Astrocyte of the hippocampus (primary cell): ENCODE measurements around the gene PPP2R5C.
A peak's percentile ranks its signal among the peaks of the same experiment; 100 is the strongest.

ENCODE experiments used
- DNase-seq: peaks from one replicate; pipeline ENCODE4 v3.0.0; 2011; ENCODE audit warnings: low read depth, low spot score

The PPP2R5C gene

DNA sequence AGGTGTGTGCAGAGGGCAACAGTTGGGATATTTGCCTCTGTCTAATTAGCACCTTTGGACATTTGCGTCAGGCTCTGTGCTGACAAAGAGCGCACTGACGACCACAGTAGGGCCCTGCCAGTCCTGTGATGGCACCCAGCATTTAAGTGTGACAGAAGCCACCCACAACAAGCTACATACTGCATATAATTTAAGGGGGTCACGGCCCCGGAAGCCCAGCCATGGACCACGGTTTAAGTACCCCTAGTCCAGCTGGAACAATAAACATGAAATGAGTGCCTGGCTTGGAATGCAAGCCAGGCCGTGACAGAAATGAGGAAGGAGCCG, 186.0 kb downstream of the PPP2R5C start:
- DNase-seq = no peak

- DNase-seq = peak; percentile 100
These were observed 186.6 kb downstream of the PPP2R5C start for GRCh38 chr14:101947904-101948665.

DNA sequence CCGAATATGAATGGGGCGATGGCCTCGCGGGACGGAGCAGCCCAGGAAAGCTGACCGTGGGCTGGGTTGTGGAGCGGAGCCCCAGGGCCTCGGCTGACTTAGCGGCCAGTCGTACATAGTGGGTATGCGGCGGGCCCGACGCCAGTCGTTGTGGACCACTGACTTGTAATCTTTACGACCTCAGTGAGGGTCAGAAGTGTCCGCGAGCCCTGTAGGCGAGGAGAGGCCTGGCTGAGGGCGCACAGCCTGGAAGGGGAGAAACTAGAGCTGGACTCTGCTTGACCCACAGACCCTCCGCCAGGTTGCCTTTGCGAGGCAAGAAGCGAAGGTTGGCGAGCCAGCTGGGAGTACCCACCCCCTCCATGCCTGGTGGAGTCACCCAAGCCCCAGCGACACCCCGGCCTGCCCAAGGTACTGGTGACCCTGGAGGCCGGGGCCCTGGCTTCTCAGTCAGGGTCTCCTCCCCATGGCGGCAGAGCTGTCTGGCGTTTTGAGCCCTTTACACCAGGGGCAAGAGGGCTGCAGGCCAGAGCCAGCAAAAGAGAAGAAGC, 187.2 kb downstream of the PPP2R5C start:
- no peak for DNase-seq

DNA sequence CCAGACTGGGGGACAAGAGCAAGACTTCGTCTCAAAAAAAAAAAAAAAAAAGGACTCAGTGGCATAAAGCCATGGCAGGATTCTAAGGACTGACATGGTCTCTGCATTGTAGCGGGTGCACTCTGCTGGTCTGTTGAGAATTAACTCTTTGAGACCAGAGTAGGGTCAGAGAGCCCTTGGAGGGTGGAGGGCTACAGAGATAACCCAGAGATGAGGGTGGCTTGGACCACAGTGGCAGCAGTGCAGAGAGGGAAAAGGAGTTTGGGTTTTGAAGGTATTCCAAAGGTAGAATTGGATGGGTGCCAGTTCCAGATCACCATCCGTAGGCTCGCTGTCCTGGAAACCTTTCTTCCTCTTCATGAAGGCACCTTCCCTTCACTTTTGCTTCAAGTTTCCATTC, 188.6 kb downstream of the PPP2R5C start:
- no peak for DNase-seq

DNA sequence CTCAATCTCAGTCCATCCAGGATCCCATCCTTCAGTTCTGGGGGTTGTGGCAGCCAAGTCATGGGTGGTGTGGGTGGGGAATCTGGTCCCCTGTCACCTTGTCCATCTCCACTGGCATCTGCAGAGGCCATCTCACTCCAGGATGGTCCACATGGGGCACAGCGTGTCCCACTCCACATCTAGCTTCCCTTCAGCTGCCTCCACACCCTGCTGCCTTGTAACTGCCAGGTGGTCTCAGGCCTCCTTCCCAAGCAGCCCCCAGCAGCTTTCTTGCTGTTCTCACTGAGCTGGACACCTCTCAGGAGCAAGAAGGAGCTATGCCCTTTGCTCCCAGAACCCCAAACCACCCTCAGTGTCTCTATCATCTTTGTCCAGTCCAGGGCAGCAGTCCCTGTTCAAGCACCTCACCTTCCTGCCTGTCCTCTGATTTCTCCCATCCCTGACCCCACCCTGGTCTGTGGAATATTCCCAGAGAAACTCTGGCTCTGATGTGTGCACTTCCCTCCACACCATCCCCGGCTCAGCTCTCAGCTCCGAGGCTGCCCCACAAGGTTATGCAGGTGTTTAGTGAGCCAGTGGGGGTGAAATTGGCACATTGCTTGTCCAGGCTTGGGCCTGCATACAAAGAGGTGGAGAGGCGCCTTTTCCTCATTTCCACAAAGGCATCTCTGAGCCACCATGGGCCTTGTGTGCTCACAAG, 189.2 kb downstream of the PPP2R5C start:
- DNase-seq = no peak

GRCh38 chr14:101953151-101953550, 191.6 kb downstream of the PPP2R5C start:
- no peak for DNase-seq

- no peak for DNase-seq
These were observed 193.0 kb downstream of the PPP2R5C start for GRCh38 chr14:101954501-101954900.

- DNase-seq = no peak
These were observed 194.2 kb downstream of the PPP2R5C start for GRCh38 chr14:101955695-101956161.

DNA sequence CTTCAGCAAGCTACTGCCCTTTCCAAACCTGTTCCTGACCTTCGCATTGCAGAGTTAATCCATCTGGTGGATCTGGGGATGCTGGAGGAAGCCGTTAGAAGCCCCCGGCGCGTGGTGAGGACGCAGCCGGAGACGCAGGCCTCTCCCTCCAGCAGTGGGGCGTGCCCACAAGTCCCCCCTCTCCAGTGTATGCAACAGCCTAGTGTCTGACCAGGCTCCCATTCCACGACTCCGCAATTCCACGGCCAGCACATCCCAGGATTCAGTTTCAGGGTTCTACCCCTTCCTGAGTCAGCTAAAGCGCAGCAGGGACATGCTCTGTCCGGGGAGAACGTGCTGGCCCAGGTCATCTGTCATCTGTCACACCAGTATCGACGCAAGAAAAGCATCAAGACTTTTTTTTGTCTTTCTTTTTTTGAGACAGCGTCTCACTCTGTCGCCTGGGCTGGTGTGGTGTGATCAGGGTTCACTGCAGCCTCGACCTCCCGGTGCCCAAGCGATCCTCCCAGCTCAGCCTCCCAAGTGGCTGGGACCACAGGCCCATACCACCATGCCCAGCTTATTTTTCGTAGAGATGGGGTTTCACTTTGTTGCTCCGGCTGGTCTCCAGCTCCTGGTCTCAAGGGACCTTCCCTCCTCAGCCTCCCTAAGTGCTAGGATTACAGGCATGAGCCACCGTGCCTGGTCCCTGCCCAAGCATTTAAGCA, 194.8 kb downstream of the PPP2R5C start:
- DNase-seq = no peak

DNA sequence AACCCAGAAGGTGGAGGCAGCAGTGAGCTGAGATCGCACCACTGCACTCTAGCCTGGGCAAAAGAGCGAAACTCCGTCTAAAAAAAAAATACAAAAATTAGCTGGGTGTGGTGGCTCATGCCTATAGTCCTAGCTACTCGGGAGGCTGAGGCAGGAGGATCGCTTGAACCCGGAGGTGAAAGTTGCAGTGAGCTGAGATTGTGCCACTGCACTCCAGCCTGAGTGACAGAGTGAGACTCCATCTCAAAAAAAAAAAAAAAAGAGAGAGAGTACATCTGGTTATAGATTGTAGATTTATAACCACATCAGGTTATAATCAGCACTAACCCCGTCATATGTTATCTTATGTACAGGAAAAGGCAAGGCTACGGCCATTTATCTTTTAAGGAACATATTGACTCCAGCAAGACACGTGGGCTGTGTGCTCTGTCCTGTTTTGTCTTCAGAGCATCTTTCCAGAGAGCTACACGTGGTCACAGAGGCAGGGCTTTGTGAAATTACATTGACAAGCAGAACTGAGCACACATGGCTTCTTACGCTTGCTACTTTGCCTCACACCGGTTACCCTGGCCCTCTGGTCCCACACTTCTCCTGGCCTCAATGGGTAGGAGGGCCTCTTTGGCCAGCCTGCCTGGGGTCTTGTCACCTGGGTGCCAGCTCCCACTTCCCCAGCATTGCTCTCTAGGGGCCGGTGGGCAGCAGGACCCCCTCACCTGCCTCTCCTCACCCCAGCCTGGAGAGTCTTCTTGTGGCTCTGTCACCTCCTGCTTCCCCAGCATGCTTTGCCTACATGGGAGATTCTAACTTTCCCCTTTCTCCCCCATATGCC, 196.1 kb downstream of the PPP2R5C start:
- DNase-seq = no peak

DNA sequence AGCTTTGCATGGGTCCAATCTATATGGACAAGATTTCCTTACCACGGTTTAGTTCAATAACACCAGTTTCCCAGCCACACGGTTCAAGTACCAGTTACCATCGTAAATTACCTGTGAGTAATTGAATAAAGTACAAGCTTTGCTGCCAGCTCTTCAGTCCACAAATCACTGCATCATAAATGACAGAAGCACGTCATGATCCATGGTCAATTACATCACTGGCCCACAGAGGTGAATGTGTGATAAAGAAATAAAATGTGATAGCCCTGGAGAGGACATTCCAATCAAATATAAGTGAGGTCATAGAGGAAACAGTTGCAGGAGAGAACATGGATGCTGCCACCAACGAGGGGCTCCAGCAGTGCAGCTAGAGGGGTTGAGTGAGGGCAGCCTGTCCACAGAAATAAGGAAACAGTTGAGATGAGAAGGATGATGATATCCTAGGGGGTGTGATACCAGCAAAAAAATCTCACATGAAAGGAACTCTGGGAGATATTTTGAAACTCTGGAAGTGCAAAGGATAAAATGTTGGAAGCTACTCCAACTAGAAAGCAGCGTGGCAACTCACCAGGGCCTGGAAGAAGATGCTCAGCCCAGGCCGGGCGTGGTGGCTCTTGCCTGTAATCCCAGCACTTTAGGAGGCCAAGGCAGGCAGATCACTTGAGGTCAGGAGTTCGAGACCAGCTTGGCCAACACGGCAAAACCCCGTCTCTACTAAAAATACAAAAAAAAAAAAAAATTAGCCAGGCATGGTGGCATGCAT, 197.1 kb downstream of the PPP2R5C start:
- DNase-seq = no peak

GRCh38 chr14:101959277-101959676, 197.8 kb downstream of the PPP2R5C start:
- no peak for DNase-seq

DNA sequence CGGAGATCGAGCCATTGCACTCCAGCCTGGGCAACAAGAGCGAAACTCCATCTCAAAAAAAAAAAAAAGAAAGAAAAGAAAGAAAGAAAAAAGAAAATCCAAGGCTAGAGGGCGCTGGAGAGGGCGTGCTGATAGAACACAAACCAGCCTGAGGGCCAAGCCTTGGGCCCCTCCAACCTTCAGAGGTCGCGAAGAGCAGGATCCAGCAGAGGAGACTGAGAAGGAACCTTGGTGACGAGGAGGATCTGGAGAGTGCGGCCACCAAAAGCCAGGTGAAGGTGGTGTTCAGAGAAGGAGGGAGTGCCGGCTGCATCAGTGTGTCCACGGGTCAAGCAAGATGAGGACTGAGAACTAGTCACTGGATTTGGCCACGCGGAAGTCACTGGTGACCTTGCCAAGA, 198.7 kb downstream of the PPP2R5C start:
- no peak for DNase-seq

- peak; percentile 91 for DNase-seq
These were observed 199.7 kb downstream of the PPP2R5C start for GRCh38 chr14:101961011-101961721.

DNA sequence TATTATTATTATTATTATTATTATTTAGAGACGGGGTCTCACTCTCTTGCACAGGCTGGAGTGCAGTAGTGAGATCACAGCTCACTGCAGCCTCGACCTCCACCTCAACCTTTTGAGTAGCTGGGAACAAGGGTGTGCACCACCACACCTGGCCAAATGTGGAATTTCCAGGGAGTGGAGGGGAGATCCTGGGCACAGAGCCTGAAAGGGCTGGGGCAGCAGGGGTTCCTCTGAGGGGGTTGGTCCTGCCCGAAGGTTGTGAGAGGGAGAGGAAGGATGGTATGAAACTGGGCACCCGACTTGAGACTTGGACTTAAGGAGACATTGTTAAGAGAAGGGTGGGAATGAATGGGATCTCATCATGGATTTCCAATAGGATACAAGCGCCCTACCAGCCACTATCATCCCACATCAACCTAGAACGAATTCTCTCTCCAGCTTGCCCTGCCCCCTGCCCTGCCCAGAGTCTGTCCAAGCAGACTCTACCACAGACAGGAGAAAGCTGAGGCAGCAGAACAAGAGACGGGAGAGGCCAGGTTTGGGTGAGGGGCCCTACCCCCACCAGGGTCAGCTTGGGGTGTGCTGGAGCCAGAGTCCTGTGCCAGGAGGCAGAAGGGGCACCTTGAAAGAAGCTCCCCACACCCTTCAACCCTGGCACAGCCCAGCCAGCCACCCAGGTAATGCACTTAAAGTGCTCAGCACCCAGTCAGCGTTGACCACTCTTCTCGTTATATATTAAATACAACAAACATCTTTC, 200.4 kb downstream of the PPP2R5C start:
- DNase-seq = no peak

GRCh38 chr14:101962503-101962874, 201.0 kb downstream of the PPP2R5C start:
- peak; percentile 86 for DNase-seq

- DNase-seq = no peak
These were observed 201.5 kb downstream of the PPP2R5C start for GRCh38 chr14:101963052-101963451.

DNA sequence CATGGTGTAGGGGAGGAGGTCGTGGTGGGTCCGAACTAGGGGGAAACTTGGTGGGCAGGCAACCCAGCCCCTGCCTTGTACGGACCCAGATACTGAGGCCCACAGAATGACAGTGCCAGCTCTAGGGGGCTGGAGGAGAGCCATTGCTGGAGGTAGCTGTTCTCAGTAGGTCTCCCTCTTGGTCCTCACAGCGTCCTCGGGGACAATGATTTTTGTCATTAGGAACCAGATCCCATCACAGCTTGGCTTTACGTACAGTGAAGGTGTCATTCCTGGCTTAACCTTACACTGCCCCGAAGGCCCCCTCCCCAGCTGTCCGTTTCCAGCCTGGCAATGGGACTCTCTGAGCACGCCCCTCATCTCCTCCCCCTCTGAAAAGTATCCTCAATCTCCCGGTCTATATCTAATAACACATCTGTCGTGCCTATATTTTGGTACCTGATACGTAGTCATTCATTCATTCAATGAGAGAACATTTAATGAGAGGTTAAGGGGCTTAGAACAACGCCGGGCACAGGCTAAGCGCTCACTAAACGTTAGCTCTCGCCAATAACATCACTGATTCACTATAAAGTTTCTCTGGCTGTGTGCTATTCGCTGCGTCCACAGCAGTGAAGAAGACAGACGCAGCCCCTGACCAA, 202.3 kb downstream of the PPP2R5C start:
- DNase-seq = no peak
